PC-9 (cell line): Measurements from ENCODE around the gene CDC42. TPM values are rescaled to one million over a fixed set of nuclear protein-coding genes. Genes with fewer than 3 reads are reported as not detected.

Experiments used
- BruUV-seq: library from RNA; stranded (reverse); fragments of 400-500 nt; replicated peaks from 2 replicates; lab custom pipeline; 2021; lab: Mats Ljungman, UMichigan
- CTCF ChIA-PET: fragments of 300-600 bp; sonication (Branson Sonifier 250); formaldehyde crosslinking; loops from one replicate; lab custom pipeline; 2022; ENCODE audit warnings: antibody characterized with exemption; lab: Charles Lee
- POLR2A ChIA-PET: fragments of 300-600 bp; sonication (Branson Sonifier 250); formaldehyde crosslinking; loops from one replicate; lab custom pipeline; 2022; ENCODE audit warnings: antibody characterized with exemption; ENCODE audit not compliant: unreplicated experiment; lab: Charles Lee
- DNase-seq, 2 experiments: peaks; one replicate each; pipeline versions ENCODE4 v3.0.0 to v3.0.0-alpha.2; 2015 to 2022; ENCODE audit warnings: mixed read lengths in 1 of 2
- H2AFZ ChIP-seq: fragments of 200-600 bp; sonication (generic); 2 replicates; pipeline ENCODE4 v1.8.1; 2017; ENCODE audit warnings: antibody characterized with exemption
- H3F3A ChIP-seq: fragments of 200-600 bp; sonication (generic); 2 replicates; pipeline ENCODE4 v1.8.1; 2017; ENCODE audit warnings: antibody characterized with exemption, mild to moderate bottlenecking, low read depth; ENCODE audit not compliant: insufficient read depth
- H3K27ac ChIP-seq: fragments of 200-600 bp; sonication (generic); 2 replicates; pipeline ENCODE4 v1.6.1; 2016; ENCODE audit warnings: mixed run types
- H3K27me3 ChIP-seq: fragments of 200-600 bp; sonication (generic); 2 replicates; pipeline ENCODE4 v1.6.1; 2016; ENCODE audit warnings: low read depth, mixed run types; ENCODE audit not compliant: insufficient read depth
- H3K36me3 ChIP-seq: fragments of 200-600 bp; sonication (generic); 2 replicates; pipeline ENCODE4 v1.6.1; 2016; ENCODE audit warnings: low read depth, mixed run types
- H3K4me1 ChIP-seq: fragments of 200-600 bp; sonication (generic); replicated peaks from 2 replicates; pipeline ENCODE4 v1.6.1; 2016; ENCODE audit warnings: mixed run types; ENCODE audit not compliant: insufficient read depth
- H3K4me2 ChIP-seq: fragments of 200-600 bp; sonication (generic); 2 replicates; pipeline ENCODE4 v1.6.1; 2017; ENCODE audit warnings: mixed run types
- H3K4me3 ChIP-seq: fragments of 200-600 bp; sonication (generic); 2 replicates; pipeline ENCODE4 v1.6.1; 2016; ENCODE audit warnings: mixed run types
- H3K79me2 ChIP-seq: fragments of 200-600 bp; sonication (generic); 2 replicates; pipeline ENCODE4 v1.6.1; 2017; ENCODE audit warnings: low read depth, mixed run types
- H3K9me2 ChIP-seq: fragments of 200-600 bp; sonication (generic); 2 replicates; pipeline ENCODE4 v1.8.1; 2017; ENCODE audit warnings: mild to moderate bottlenecking; ENCODE audit not compliant: insufficient read depth
- H3K9me3 ChIP-seq: fragments of 200-600 bp; sonication (generic); 2 replicates; pipeline ENCODE4 v1.8.1; 2016; ENCODE audit warnings: low read depth; ENCODE audit not compliant: insufficient read depth
- H4K20me1 ChIP-seq: fragments of 200-600 bp; sonication (generic); 2 replicates; pipeline ENCODE4 v1.8.1; 2017; ENCODE audit not compliant: insufficient read depth
- EZH2 ChIP-seq: fragments of 200-600 bp; sonication (generic); IDR thresholded peaks from 2 replicates; pipeline ENCODE4 v1.8.0; 2017; ENCODE audit warnings: antibody characterized with exemption, low read depth
- intact Hi-C: fragments of 100-400 bp; cut with micrococcal nuclease; formaldehyde crosslinking; loops from one replicate; pipeline ENCODE4 v1.10.0; 2022; ENCODE audit not compliant: unreplicated experiment
- total RNA-seq: library from RNA; stranded (reverse); gene quantifications from 2 replicates; pipeline ENCODE4 v1.2.3, GENCODE V29; 2021
- TF ChIP-seq, protein P1 (sequence below): fragments of 200-600 bp; sonication (generic); conservative IDR thresholded peaks from 2 replicates; pipeline ENCODE4 v1.6.1; 2017; ENCODE audit warnings: mixed run types, antibody characterized with exemption, mild to moderate bottlenecking, moderate library complexity

The CDC42 gene
- total RNA-seq, 1 experiment from 2014 or later = 183 TPM

DNA sequence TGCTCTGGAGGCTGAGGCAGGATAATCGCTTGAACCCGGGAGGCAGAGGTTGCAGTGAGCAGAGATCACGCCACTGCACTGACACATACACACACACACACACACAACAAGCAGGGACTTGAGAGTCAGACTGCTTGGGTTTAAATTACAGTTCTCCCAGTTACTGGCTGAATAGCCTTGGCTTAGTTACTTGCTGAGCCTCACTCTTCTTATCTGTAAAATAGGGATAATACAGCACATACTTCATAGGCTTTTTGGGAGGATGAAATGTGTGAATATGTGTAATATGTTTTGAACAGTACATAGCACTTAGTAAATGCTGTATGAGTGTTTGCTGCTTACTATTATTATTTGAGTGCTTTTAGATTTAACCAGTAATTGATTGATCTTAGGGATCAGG lies 23.8 kb downstream of the CDC42 start:
- no peaks in the 10 kb centered on the region for H3K4me1 ChIP-seq
- no peak for DNase-seq
- H3F3A ChIP-seq = 0 out of 2 replicates have a peak, but pooled peaks cover 12% of the 10 kb centered on the region
- peaks cover 87% of the 10 kb centered on the region for H3K79me2 ChIP-seq
- no peaks in the 10 kb centered on the region for H3K9me2 ChIP-seq
- H3K4me3 ChIP-seq = no peak overlapping the region
- H2AFZ ChIP-seq = no peak overlapping the region
- H3K27me3 ChIP-seq = no peaks in the 10 kb centered on the region
- no peak overlapping the region for H3K4me2 ChIP-seq
- CTCF ChIA-PET = no interaction called here
- H3K36me3 ChIP-seq = no peaks in the 10 kb centered on the region; the same call in 1 of the 2 replicates
- H4K20me1 ChIP-seq = peaks cover 88% of the 10 kb centered on the region
- TF ChIP-seq EZH2 = no peak
- TF ChIP-seq, protein P1, sequence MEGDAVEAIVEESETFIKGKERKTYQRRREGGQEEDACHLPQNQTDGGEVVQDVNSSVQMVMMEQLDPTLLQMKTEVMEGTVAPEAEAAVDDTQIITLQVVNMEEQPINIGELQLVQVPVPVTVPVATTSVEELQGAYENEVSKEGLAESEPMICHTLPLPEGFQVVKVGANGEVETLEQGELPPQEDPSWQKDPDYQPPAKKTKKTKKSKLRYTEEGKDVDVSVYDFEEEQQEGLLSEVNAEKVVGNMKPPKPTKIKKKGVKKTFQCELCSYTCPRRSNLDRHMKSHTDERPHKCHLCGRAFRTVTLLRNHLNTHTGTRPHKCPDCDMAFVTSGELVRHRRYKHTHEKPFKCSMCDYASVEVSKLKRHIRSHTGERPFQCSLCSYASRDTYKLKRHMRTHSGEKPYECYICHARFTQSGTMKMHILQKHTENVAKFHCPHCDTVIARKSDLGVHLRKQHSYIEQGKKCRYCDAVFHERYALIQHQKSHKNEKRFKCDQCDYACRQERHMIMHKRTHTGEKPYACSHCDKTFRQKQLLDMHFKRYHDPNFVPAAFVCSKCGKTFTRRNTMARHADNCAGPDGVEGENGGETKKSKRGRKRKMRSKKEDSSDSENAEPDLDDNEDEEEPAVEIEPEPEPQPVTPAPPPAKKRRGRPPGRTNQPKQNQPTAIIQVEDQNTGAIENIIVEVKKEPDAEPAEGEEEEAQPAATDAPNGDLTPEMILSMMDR = no peak
- intact Hi-C loops = no loop called here
- POLR2A ChIA-PET = no interaction called here
- H3K9me3 ChIP-seq = no peaks in the 10 kb centered on the region
- BruUV-seq = no TSS peak
- H3K27ac ChIP-seq = no peak overlapping the region

DNA sequence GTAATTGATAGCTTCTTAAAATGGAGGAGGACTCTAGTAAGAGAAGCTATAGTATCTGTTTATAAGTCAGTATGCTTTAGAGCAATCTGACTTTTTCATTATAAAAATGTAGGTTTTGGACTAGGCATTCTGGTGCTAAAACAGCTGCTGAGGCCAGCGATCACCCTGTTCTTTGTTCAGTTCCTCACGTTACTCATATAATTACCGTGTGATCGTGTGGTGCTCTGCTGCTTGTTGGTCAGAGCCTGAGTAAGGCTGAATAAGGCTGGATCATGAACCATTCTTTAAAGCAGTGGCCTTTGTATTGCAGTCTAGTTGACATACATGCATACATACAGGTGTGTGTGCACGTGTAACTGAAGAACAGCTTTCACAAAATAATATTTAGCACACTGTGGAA lies 25.2 kb downstream of the CDC42 start:
- H3K27me3 ChIP-seq = no peaks in the 10 kb centered on the region
- H3K4me3 ChIP-seq = no peak overlapping the region
- H3K9me3 ChIP-seq = no peaks in the 10 kb centered on the region
- no peaks in the 10 kb centered on the region for H3K9me2 ChIP-seq
- TF ChIP-seq, protein P1 = no peak
- TF ChIP-seq EZH2 = no peak
- ChIA-PET CTCF (interaction anchor here (0.6 kb wide), 1 partner anchor 30 kb away, joined by 11 read pairs; no protein-coding TSS in a partner anchor), POLR2A (no interaction called here)
- H3K27ac ChIP-seq = no peak overlapping the region
- BruUV-seq = no TSS peak
- H3F3A ChIP-seq = 0 out of 2 replicates have a peak, but pooled peaks cover 13% of the 10 kb centered on the region
- intact Hi-C loops = no loop called here
- no peak overlapping the region for H3K4me2 ChIP-seq
- no peaks in the 10 kb centered on the region; the same call in 1 of the 2 replicates for H3K36me3 ChIP-seq
- peaks cover 80% of the 10 kb centered on the region for H3K79me2 ChIP-seq
- peaks cover 82% of the 10 kb centered on the region for H4K20me1 ChIP-seq
- DNase-seq = no peak
- H2AFZ ChIP-seq = no peak overlapping the region
- H3K4me1 ChIP-seq = no peaks in the 10 kb centered on the region

- Histone ChIP-seq H2AFZ (no peak overlapping the region), H3K79me2 (peaks cover 76% of the 10 kb centered on the region), H3K4me1 (no peaks in the 10 kb centered on the region), H3K4me2 (no peak overlapping the region), H3K9me2 (no peaks in the 10 kb centered on the region), H3K9me3 (no peaks in the 10 kb centered on the region), H3K4me3 (no peak overlapping the region), H3K36me3 (no peaks in the 10 kb centered on the region; the same call in 1 of the 2 replicates), H4K20me1 (peaks cover 78% of the 10 kb centered on the region), H3F3A (0 out of 2 replicates have a peak, but pooled peaks cover 13% of the 10 kb centered on the region), H3K27ac (no peak overlapping the region), H3K27me3 (no peaks in the 10 kb centered on the region)
- POLR2A ChIA-PET = no interaction called here
- intact Hi-C loops = no loop called here
- CTCF ChIA-PET = no interaction called here
- TF ChIP-seq, protein P1 = no peak
- TF ChIP-seq EZH2 = no peak
- DNase-seq = no peak
- no TSS peak for BruUV-seq
Observed at GRCh38 chr1:22078133-22078532, 25.6 kb downstream of the CDC42 start.
